CD14-positive monocyte (primary cell): Measurements from ENCODE around the gene MAD1L1. TPM values are rescaled to one million over a fixed set of nuclear protein-coding genes. Genes with fewer than 3 reads are reported as not detected.

Experiments
- DNase-seq, 3 donors: peaks; one replicate each; pipeline ENCODE4 v3.0.0-alpha.2; 2011 to 2022
- H2AFZ ChIP-seq: 2 replicates; pipeline ENCODE4 v1.6.0; 2012; ENCODE audit warnings: mild to moderate bottlenecking, low read depth, low read length, inconsistent platforms; ENCODE audit not compliant: insufficient read depth, poor library complexity, severe bottlenecking
- H3K27ac ChIP-seq, 2 donors: 1 replicate in 1 of 2; 2 replicates in 1 of 2; pipeline ENCODE4 v1.5.1; 2012 to 2013; ENCODE audit warnings: low read length in 2 of 2, control low read depth in 1 of 2, inconsistent platforms in 1 of 2, low read depth in 1 of 2, mild to moderate bottlenecking in 1 of 2
- H3K27me3 ChIP-seq, 2 donors: one replicate each; pipeline versions ENCODE4 v1.6.0 to v1.6.1; 2011 to 2013; ENCODE audit warnings: low read length in 2 of 2; ENCODE audit not compliant: control insufficient read depth in 2 of 2, insufficient read depth in 2 of 2
- H3K36me3 ChIP-seq, 2 donors: replicated peaks in 1 of 2; 1 replicate in 1 of 2; 2 replicates in 1 of 2; pipeline versions ENCODE4 v1.5.1 to v1.6.1; 2012 to 2013; ENCODE audit warnings: low read length in 2 of 2, control low read depth in 1 of 2, inconsistent platforms in 1 of 2, mild to moderate bottlenecking in 1 of 2; ENCODE audit not compliant: insufficient read depth in 2 of 2, control insufficient read depth in 1 of 2
- H3K4me1 ChIP-seq, 2 donors: 1 replicate in 1 of 2; 2 replicates in 1 of 2; pipeline versions ENCODE4 v1.5.1 to v1.6.1; 2012 to 2013; ENCODE audit warnings: low read length in 2 of 2, control low read depth in 1 of 2, inconsistent platforms in 1 of 2, mild to moderate bottlenecking in 1 of 2, moderate library complexity in 1 of 2; ENCODE audit not compliant: insufficient read depth in 2 of 2, control insufficient read depth in 1 of 2
- H3K4me2 ChIP-seq: replicated peaks from 2 replicates; pipeline ENCODE3; 2012; ENCODE audit warnings: low read length, moderate library complexity, mild to moderate bottlenecking; ENCODE audit not compliant: poor library complexity, severe bottlenecking; ENCODE audit errors: extremely low read depth
- H3K4me3 ChIP-seq, 3 experiments: fragments of 200-600 bp in 1 of 3; sonication (generic) in 1 of 3; replicated peaks in 1 of 3; 1 replicate in 2 of 3; 2 replicates in 1 of 3; pipeline ENCODE4 v1.5.1; 2011 to 2013; ENCODE audit warnings: low read length in 3 of 3, mild to moderate bottlenecking in 3 of 3, control low read depth in 2 of 3, low read depth in 2 of 3, inconsistent platforms in 1 of 3, moderate library complexity in 1 of 3
- H3K79me2 ChIP-seq: 2 replicates; pipeline ENCODE4 v1.6.0; 2012; ENCODE audit warnings: mild to moderate bottlenecking, control low read depth, inconsistent platforms, low read length, moderate library complexity; ENCODE audit not compliant: insufficient read depth
- H3K9ac ChIP-seq: 2 replicates; pipeline ENCODE4 v1.6.0; 2017; ENCODE audit warnings: low read length, mild to moderate bottlenecking; ENCODE audit not compliant: insufficient read depth, poor library complexity, severe bottlenecking
- H3K9me3 ChIP-seq, 2 donors: replicated peaks in 1 of 2; 1 replicate in 1 of 2; 2 replicates in 1 of 2; pipeline versions ENCODE4 v1.5.1 to v1.6.1; 2012 to 2013; ENCODE audit warnings: low read length in 2 of 2, control low read depth in 1 of 2; ENCODE audit not compliant: control insufficient read depth in 1 of 2, insufficient read depth in 1 of 2
- H4K20me1 ChIP-seq: 2 replicates; pipeline ENCODE4 v1.6.0; 2012; ENCODE audit warnings: mild to moderate bottlenecking, low read length, control low read depth, moderate library complexity; ENCODE audit not compliant: insufficient read depth
- H3K27ac Mint-ChIP-seq, 7 donors: one replicate each; pipeline ENCODE4 v1.8.0; 2020; ENCODE audit warnings: mild to moderate bottlenecking in 7 of 7, mixed read lengths in 7 of 7, moderate library complexity in 6 of 7, inconsistent platforms in 2 of 7
- H3K27me3 Mint-ChIP-seq, 3 donors: one replicate each; pipeline ENCODE4 v1.8.0; 2021 to 2022; ENCODE audit warnings: low read depth in 3 of 3, mild to moderate bottlenecking in 3 of 3, mixed read lengths in 3 of 3, moderate library complexity in 3 of 3, inconsistent platforms in 1 of 3
- H3K36me3 Mint-ChIP-seq, 2 donors: one replicate each; pipeline ENCODE4 v1.8.0; 2020; ENCODE audit warnings: mixed read lengths in 2 of 2, inconsistent platforms in 1 of 2, mild to moderate bottlenecking in 1 of 2
- H3K4me1 Mint-ChIP-seq: one replicate; pipeline ENCODE4 v1.8.0; 2020; ENCODE audit warnings: mild to moderate bottlenecking, mixed read lengths
- H3K4me3 Mint-ChIP-seq, 2 donors: one replicate each; pipeline ENCODE4 v1.8.0; 2020; ENCODE audit warnings: mild to moderate bottlenecking in 2 of 2, mixed read lengths in 2 of 2, moderate library complexity in 1 of 2
- H3K9me3 Mint-ChIP-seq, 7 donors: one replicate each; pipeline ENCODE4 v1.8.0; 2020 to 2022; ENCODE audit warnings: mixed read lengths in 7 of 7, mild to moderate bottlenecking in 6 of 7, moderate library complexity in 6 of 7, inconsistent platforms in 2 of 7
- CTCF ChIP-seq: fragments of 200-600 bp; IDR thresholded peaks from one replicate; pipeline ENCODE4 v1.8.0; 2022; ENCODE audit warnings: antibody characterized with exemption, mild to moderate bottlenecking
- WGBS: methylation state at CpG from one replicate; pipeline ENCODE4 v1.1.5; 2013; ENCODE audit warnings: missing lambda C conversion rate; ENCODE audit not compliant: insufficient coverage; 5-methylcytosine and 5-hydroxymethylcytosine counted together
- intact Hi-C, 2 donors: fragments of 100-400 bp; cut with micrococcal nuclease; formaldehyde crosslinking; loops; one replicate each; pipeline versions ENCODE4 v1.15.0 to v1.15.1; 2023
- polyA plus RNA-seq, 3 donors: library from polyadenylated mRNA; depleted of rRNA in 1 of 3; unstranded in 2 of 3; stranded (reverse) in 1 of 3; fragments of 300-500 nt in 2 of 3; fragments of >200 nt in 1 of 3; fragmentation: Illumina TruSeq in 2 of 3; gene quantifications; 1 replicate in 2 of 3; 2 replicates in 1 of 3; pipeline ENCODE4 v1.2.3, GENCODE V29; 2012 to 2021

Gene MAD1L1
- polyA plus RNA-seq, 3 donors, result 22.0 to 39.4 (median 33.2) TPM

DNA sequence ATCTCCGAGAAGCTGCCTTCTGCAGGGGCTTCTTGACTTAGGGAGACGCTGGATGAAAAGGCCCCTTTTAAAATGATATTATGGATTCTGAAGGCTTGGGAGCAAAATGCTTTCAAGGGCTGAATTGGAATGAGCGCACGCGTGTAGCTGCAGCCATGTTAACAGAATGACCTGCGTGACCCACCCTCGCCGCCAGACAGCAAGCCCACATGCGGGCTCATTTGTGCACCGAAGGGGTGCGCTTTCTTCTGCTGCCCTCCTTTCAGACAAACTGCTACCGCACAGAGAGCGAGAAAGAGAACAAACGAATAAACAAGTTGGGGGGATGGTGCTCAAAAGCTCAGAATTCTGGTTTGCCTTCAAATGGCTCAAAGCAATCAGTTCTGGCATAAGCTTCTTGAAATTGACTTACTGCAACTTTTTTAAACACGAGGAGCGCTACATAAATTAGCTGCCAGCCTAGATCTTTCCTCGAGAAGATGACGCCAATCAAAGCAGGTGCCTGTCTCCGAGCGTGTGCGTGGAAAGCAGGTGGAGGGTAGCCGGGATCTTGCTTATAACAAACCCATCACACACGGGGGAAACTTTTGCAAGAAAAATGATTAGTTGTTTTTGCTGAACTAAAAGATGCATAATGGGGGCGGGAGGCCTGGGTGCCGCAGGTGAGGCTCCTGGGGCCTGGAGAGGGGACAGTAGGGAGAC lies 268.4 kb downstream of the MAD1L1 start:
- 97% methylated on average over 19 of the region's 25 CpGs for WGBS
- Mint-ChIP-seq H3K27me3 (peaks cover 0 to 1% (median 0%) of the 10 kb centered on the region in 3 donors), H3K27ac (peak overlapping the region in 2 of 7 donors; percentile 15 to 59), H3K36me3 (peaks cover 46 to 61% of the 10 kb centered on the region in 2 donors), H3K4me1 (peaks cover under 1% of the 10 kb centered on the region), H3K4me3 (no peak overlapping the region), H3K9me3 (peaks cover 12 to 26% (median 16%) of the 10 kb centered on the region in 7 donors)
- no peaks in the 10 kb centered on the region for H3K79me2 ChIP-seq
- no peak for DNase-seq
- H3K4me1 ChIP-seq, result no peaks in the 10 kb centered on the region
- peaks cover 5 to 12% of the 10 kb centered on the region in 2 donors for H3K36me3 ChIP-seq
- no peak overlapping the region for H3K4me2 ChIP-seq
- H3K27me3 ChIP-seq, result no peaks in the 10 kb centered on the region
- no peak overlapping the region for H3K9ac ChIP-seq
- no peak for TF ChIP-seq CTCF
- H3K4me3 ChIP-seq, result no peak overlapping the region
- H2AFZ ChIP-seq, result no peak overlapping the region
- peaks cover 9% of the 10 kb centered on the region in 2 donors for H3K9me3 ChIP-seq
- no peaks in the 10 kb centered on the region for H4K20me1 ChIP-seq
- intact Hi-C loops, result no loop called here
- H3K27ac ChIP-seq, result no peak overlapping the region

- H3K9me3 ChIP-seq, result peaks cover 9% of the 10 kb centered on the region in 2 donors
- no peaks in the 10 kb centered on the region for H3K27me3 ChIP-seq
- no peak overlapping the region for H3K4me3 ChIP-seq
- Mint-ChIP-seq H3K27me3 (peaks cover 0 to 1% (median 0%) of the 10 kb centered on the region in 3 donors), H3K27ac (peak overlapping the region in 1 of 7 donors; percentile 19), H3K4me1 (no peaks in the 10 kb centered on the region), H3K9me3 (peaks cover 12 to 26% (median 16%) of the 10 kb centered on the region in 7 donors), H3K4me3 (no peak overlapping the region), H3K36me3 (peaks cover 44 to 60% of the 10 kb centered on the region in 2 donors)
- H3K4me2 ChIP-seq, result no peak overlapping the region
- no peaks in the 10 kb centered on the region for H3K4me1 ChIP-seq
- 92% methylated on average over 11 of the region's 15 CpGs for WGBS
- H3K36me3 ChIP-seq, result peaks cover 5 to 12% of the 10 kb centered on the region in 2 donors
- no peak overlapping the region for H3K9ac ChIP-seq
- H2AFZ ChIP-seq, result no peak overlapping the region
- no peaks in the 10 kb centered on the region for H4K20me1 ChIP-seq
- no peak for TF ChIP-seq CTCF
- H3K27ac ChIP-seq, result no peak overlapping the region
- intact Hi-C loops, result no loop called here
- DNase-seq, result no peak
- no peaks in the 10 kb centered on the region for H3K79me2 ChIP-seq
These were observed 269.2 kb downstream of the MAD1L1 start for GRCh38 chr7:1963575-1963974.
